T47D (cell line): Measurements from ENCODE around the gene ACBD3.
A peak's percentile ranks its signal among the peaks of the same experiment; 100 is the strongest.

Source experiments
- DNase-seq, 2 experiments: peaks; one replicate each; pipeline versions ENCODE4 v3.0.0 to v3.0.0-alpha.2; 2011 to 2012; ENCODE audit warnings: low read depth in 1 of 2, low spot score in 1 of 2
- JUND ChIP-seq: IDR thresholded peaks from 2 replicates; pipeline ENCODE4 v1.6.1; 2012; ENCODE audit warnings: low read depth
- in situ Hi-C: cut with HindIII; loops from 2 replicates; pipeline ENCODE4 v1.10.0; 2016; ENCODE audit warnings: low sequenced_read_pairs, low pct_unique_long_range_greater_than_20kb

Gene ACBD3

DNA sequence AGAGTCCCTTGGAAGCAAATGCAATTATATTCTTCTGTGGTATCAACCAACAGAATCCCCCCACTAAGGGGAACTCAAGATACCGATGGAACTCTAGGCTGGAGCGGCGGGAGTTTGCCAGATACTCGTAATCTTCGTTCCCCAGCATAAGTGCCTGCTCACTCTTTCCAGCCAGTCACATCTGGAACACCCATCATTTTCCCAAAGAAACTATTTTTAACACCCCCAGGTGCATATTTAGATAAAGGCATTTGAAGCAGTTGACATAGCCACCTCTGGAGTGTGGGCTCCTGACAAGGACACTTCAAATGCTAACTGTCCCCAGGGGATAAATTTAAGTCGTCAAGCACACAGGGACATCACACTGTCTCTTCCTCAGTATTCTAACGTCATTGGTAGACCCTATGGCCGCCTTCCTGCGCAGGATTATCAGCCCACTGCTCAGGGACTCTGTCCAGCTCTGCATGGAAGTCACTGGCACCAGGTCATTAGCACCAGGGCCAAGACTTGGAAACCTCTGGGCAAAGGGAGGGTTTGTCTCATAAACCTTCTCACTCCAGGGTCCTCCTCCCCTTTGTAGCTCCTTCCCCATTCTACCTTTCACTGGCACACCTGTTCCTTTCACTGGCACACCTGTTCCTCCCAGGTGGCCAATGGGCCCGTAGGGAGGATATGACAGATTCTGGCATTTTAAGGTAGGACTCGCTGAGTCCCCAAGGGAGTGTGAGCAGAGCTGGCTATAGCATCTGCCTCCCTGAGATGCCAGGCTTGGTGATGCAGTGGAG is 75.3 kb downstream of the ACBD3 start:
- no peak for TF ChIP-seq JUND
- in situ Hi-C loops, result no loop called here
- no peak for DNase-seq

GRCh38 chr1:226110249-226111097 is 76.1 kb downstream of the ACBD3 start:
- in situ Hi-C loops, result no loop called here
- DNase-seq, result peak; percentile 46 to 74
- no peak for TF ChIP-seq JUND

DNA sequence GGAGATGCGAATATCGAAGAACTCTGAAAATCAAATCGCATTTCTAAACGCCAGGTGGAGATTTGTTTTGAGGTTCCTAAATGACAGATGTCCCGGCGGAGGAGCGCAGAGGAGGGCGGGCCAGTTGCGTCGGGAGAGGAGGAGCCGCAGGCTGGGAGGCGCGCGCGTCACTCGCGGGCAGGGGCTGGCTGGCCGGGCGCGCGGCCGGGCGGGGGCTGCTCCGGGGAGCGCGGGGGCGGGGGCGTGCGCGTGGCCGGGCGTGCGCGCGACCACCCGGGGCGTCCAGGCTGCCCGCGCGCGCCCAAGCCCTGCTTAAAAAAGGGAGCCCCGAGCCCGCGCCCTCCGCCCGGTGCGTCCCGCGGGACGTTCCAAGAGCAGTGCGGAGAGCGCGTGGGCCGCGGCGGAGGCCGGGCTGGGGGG is 76.7 kb downstream of the ACBD3 start:
- TF ChIP-seq JUND, result no peak
- peak; percentile 96 for DNase-seq
- in situ Hi-C loops, result no loop called here

DNA sequence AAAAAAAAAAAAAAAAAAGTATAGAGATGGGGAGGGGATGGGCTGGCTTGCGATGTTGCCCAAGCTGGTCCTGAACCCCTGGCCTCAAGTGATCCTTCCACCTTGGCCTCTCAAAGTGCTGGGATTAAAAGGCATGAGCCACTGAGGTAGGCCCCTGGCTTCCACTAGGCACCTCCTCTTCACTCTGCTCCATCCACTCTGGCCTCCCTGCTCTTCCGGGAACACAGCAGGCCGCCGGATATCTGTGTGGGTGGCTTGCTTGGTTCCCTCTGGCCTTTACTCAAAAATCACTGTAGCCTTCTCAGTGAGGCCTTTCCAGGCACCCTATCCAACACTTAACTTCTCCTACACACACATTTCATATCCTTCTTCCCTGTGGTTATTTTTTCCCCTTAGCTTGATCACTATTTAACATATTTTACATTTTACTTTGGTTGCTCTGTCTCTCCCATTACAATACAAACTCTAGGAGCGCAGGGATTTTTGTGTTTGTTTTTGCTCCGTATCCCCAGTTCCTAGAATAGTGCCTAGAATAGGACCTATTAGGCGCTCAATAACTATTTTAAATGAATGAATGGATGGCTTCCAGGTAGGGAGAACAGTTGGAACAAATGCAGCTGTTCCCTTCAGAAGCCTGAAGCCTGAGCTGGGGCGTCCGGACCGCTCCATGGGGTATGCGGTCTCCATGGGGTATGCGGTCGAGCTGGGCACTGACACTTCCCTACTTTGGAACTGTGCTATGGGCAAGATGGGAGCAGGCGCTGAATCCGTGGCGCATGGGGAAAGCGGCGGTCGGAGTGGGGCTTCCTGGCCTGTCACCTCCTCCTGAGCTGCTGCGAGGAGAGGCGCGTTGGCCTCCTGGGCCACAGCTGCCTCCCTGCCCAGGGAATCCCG is 77.4 kb downstream of the ACBD3 start:
- DNase-seq, result no peak
- TF ChIP-seq JUND, result no peak
- in situ Hi-C loops, result no loop called here

DNA sequence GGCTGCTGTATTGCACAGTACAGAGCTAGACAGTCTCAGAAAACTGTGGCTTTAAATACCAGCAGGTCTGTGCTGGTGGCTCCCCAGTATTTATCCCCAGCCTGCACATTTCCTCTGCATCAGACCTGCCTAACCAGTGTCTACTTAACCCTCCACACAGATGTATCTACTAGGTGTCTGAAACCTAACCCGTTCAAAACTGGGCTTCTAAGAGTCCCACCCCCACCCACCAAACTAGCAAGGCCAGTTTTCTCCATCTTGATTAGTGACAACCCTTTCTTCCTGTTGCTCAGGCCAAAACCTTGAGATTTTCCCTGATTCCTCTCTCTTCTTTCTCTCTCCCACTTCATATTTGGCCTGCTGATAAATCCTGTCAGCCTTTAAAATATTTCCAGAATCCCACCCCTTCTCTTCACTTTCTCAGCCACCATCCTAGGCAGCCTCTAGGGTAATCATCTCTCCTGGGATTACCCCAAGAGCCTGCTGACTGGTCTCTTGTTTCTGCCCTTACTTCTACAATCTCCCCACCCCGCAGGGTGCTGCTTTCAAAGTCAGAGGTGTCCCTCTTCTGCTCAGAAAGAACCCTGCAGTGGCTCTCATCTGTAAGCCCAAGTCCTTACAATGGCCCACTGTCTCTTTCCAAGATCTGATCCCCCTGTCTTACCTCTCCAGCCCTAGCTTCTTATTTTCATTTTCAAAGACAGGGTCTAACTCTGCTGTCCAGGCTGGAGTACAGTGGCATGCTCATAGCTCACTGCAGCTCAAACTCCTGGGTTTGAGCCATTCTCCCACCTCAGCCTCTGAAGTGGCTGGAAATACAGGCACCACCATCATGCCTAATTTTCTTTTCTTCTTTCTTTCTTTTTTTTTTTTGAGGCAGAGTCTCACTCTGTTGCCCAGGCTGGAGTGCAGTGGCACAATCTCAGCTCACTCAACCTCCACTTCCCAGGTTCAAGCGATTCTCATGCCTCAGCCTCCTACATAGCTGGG is 78.8 kb downstream of the ACBD3 start:
- DNase-seq, result peak; percentile 66 to 94
- in situ Hi-C loops, result no loop called here
- TF ChIP-seq JUND, result no peak

DNA sequence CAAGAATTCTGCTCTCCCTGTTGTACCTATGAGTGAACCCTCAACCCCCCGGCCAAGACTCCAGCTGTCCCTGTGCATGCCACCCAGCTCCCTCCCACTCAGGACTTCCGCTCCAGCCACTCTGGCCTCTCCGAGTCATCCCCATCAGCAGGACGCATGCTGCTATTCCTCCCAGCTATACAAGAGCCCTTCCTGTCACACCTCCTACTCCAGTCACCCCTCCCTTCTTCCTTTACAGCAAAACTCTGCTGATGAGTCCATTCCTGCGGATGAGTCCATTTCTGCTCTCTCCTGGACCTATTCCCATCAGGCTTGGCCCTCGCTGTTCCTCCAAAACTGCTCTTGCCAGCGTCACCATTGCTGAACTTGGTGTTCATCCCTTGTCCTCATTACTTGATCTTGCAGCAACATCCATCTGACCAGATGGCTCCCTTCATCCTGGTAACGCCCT is 81.8 kb downstream of the ACBD3 start:
- DNase-seq, result no peak
- in situ Hi-C loops, result no loop called here
- TF ChIP-seq JUND, result no peak

- TF ChIP-seq JUND, result no peak
- DNase-seq, result peak; percentile 53 to 81
These were observed 85.8 kb downstream of the ACBD3 start for GRCh38 chr1:226100436-226101391.

DNA sequence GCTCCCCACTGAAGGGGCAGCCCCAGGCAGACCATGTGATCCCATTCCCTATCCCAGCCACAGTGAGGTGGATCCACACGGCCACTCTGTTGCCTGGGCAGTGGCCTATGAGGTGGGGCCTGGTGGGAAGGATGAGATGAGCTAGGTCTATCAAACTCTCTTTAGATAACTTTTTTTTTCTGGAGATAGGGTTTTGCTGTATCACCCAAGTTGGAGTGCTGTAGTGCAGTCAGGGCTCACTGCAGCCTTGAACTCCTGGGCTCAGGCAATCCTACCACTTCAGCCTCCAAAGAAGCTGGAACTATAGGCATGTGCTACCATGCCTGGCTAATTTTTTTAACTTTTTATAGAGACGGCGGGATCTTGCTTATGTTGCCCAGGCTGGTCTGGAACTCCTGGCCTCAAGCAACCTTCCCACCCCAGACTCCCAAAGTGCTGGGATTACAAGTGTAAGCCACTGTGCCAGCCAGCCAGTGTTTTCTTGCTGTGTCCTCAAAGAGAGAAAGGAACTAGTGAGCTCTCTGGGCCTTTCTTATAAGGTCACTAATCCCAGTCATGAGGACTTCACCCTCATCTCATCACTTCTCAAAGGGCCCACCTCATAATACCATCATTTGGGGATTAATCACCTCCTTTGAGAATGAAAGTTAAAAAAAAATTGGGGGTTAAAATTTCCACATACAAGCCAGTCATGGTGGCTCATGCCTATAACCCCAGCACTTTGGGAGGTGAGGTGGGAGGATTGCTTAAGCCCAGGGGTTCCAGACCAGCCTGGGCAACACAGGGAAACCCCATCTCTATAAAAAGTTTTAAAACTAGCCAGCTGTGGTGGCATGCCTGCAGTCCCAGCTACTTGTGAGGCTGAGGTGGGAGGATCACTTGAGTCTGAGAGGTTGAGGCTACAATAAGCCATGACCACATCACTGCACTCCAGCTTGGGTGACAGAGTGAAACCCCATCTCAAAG is 87.4 kb downstream of the ACBD3 start:
- in situ Hi-C loops, result no loop called here
- TF ChIP-seq JUND, result no peak
- no peak for DNase-seq

More at GRCh38 chr1:226100436-226101391, 85.8 kb downstream of the ACBD3 start:
- in situ Hi-C loops, result no loop called here

GRCh38 chr1:226097866-226098625 is 88.5 kb downstream of the ACBD3 start:
- no peak for DNase-seq
- in situ Hi-C loops, result no loop called here
- no peak for TF ChIP-seq JUND
